Mesothelial cell of epicardium (in vitro differentiated cells): ENCODE results near the gene CALB2. TPM values are rescaled to one million over a fixed set of nuclear protein-coding genes. Genes with fewer than 3 reads are reported as not detected.

Experiments used
- DNase-seq, 2 experiments: peaks; one replicate each; pipeline ENCODE4 v3.0.0; 2021; ENCODE audit warnings: low spot score in 2 of 2; ENCODE audit not compliant: unreplicated experiment in 2 of 2
- H3K27ac Mint-ChIP-seq: 2 replicates; pipeline ENCODE4 v1.8.0; 2021; ENCODE audit warnings: mixed read lengths
- H3K27me3 Mint-ChIP-seq: 2 replicates; pipeline ENCODE4 v1.8.0; 2021; ENCODE audit warnings: low read depth, mixed read lengths
- H3K36me3 Mint-ChIP-seq: 2 replicates; pipeline ENCODE4 v1.8.0; 2021; ENCODE audit warnings: mixed read lengths
- H3K4me1 Mint-ChIP-seq: 2 replicates; pipeline ENCODE4 v1.8.0; 2021; ENCODE audit warnings: mixed read lengths
- H3K4me3 Mint-ChIP-seq: 2 replicates; pipeline ENCODE4 v1.8.0; 2021; ENCODE audit warnings: mild to moderate bottlenecking, moderate library complexity, mixed read lengths
- H3K9me3 Mint-ChIP-seq: 2 replicates; pipeline ENCODE4 v1.8.0; 2021; ENCODE audit warnings: mixed read lengths
- total RNA-seq: library from RNA; stranded (reverse); gene quantifications from 3 replicates; pipeline ENCODE4 v1.2.1, GENCODE V29; 2021
- TF ChIP-seq, protein P1 (sequence below): fragments of 200-600 bp; sonication (generic); IDR thresholded peaks from one replicate; pipeline ENCODE4 v1.5.0; 2021; ENCODE audit warnings: antibody characterized with exemption; ENCODE audit not compliant: unreplicated experiment

Gene CALB2
- total RNA-seq, 1 donor from 2014 or later: 0.22 TPM

DNA sequence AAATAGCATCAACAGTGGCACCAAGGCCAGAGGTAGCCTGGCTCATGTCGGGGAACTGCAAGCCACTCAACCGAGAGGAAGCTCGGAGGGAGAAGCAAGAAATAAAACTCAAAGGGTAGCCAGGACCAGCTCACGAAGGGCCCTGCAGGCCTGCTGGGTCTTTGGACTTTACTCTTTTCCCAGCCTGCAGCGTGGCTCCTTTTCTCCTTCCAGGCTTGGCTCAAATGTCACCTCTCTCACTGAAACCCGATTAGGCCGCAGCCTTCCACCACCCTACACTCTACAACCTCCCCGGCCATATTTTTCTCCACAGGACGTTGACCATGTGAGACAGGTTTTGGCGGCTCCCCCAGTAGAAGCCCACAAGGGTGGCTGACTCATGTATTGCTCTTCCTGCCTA, 38.1 kb downstream of the CALB2 start:
- TF ChIP-seq, protein P1, sequence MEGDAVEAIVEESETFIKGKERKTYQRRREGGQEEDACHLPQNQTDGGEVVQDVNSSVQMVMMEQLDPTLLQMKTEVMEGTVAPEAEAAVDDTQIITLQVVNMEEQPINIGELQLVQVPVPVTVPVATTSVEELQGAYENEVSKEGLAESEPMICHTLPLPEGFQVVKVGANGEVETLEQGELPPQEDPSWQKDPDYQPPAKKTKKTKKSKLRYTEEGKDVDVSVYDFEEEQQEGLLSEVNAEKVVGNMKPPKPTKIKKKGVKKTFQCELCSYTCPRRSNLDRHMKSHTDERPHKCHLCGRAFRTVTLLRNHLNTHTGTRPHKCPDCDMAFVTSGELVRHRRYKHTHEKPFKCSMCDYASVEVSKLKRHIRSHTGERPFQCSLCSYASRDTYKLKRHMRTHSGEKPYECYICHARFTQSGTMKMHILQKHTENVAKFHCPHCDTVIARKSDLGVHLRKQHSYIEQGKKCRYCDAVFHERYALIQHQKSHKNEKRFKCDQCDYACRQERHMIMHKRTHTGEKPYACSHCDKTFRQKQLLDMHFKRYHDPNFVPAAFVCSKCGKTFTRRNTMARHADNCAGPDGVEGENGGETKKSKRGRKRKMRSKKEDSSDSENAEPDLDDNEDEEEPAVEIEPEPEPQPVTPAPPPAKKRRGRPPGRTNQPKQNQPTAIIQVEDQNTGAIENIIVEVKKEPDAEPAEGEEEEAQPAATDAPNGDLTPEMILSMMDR: no peak
- Mint-ChIP-seq H3K36me3 (no peaks in the 10 kb centered on the region), H3K4me1 (no peaks in the 10 kb centered on the region), H3K27ac (no peak overlapping the region), H3K27me3 (peaks cover 31% of the 10 kb centered on the region), H3K9me3 (no peaks in the 10 kb centered on the region), H3K4me3 (no peak overlapping the region)
- DNase-seq: no peak

DNA sequence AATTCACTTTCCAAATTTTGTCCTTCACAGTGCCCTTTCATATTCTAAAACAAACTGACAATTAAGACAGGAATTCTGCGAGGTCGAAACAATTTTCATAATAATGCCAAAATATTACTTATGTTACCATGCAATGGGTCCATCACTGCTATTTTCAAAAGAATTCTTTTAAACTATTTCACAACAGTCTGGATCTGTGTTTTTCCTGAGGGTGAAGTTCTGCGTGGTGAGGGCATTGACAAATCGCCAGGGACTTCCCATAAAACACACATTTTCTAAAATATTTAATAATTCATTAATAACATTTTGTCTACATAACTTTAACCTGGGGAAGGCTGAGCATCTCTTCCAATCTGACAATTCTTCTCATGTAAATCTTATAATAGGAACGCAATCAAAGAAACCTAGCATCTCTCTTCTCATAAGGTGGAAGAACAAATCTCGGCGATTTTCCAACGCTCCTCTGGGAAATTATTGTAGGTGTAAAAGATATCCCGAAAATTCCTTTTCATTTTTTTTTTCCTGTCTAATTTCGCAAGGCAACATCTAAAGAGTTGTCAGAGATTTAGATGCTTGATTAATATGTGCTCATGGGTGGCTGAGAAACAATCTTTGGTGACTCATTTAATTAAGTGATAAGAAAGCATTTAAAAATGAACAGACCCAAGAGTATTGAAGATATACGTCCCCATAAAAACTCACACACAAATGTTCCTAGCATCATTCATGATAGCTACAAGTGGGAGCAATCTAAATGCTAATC, 41.5 kb downstream of the CALB2 start:
- Mint-ChIP-seq H3K4me1 (no peaks in the 10 kb centered on the region), H3K4me3 (no peak overlapping the region), H3K9me3 (peaks cover 6% of the 10 kb centered on the region), H3K36me3 (no peaks in the 10 kb centered on the region), H3K27me3 (peaks cover 31% of the 10 kb centered on the region), H3K27ac (no peak overlapping the region)
- no peak for DNase-seq
- TF ChIP-seq, protein P1: no peak

DNA sequence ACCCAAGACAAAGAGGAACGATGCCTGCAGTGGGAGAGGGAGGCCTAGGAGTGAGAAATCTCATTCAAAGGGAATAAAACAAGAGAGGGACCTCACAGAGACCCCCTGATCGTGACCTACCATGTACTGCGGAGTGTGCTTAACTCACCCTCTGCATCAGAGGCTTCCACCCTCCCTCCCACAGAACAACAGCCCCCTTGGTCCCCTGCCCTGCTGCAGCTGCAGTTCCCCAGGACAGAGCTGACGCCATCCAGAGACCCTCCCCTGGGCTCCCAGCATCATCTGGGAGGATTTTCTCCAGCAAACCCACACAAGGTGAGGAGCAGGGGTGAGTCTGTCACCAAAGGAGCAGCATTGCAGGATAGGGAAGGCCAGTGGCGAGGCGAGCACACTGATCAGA, 43.5 kb downstream of the CALB2 start:
- DNase-seq: no peak
- TF ChIP-seq, protein P1: no peak
- H3K27ac Mint-ChIP-seq: no peak overlapping the region
- no peak overlapping the region for H3K4me3 Mint-ChIP-seq
- H3K36me3 Mint-ChIP-seq: no peaks in the 10 kb centered on the region
- H3K9me3 Mint-ChIP-seq: peaks cover 7% of the 10 kb centered on the region
- H3K27me3 Mint-ChIP-seq: peaks cover 38% of the 10 kb centered on the region
- no peaks in the 10 kb centered on the region for H3K4me1 Mint-ChIP-seq

DNA sequence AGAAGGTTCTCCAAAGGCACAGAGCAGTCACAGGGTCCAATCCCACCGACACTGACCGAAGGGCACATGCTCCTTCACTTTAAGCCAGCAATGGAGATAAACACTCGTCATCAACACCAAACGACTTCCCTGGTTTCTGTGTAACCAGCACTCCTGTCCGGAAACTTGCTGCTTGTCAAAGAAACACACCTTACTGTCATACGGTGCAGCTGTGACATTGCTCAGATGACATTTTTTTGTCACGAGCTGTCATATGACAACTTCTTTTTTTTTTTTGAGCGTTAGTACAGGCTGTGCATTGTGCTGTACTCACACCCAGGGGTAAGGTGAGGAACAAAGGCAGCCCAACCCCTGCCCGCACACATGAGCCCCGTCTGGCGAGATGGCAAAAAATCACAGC, 44.2 kb downstream of the CALB2 start:
- no peak for DNase-seq
- Mint-ChIP-seq H3K4me3 (no peak overlapping the region), H3K27ac (no peak overlapping the region), H3K27me3 (peaks cover 44% of the 10 kb centered on the region), H3K36me3 (no peaks in the 10 kb centered on the region), H3K9me3 (peaks cover 7% of the 10 kb centered on the region), H3K4me1 (no peaks in the 10 kb centered on the region)
- TF ChIP-seq, protein P1: no peak

DNA sequence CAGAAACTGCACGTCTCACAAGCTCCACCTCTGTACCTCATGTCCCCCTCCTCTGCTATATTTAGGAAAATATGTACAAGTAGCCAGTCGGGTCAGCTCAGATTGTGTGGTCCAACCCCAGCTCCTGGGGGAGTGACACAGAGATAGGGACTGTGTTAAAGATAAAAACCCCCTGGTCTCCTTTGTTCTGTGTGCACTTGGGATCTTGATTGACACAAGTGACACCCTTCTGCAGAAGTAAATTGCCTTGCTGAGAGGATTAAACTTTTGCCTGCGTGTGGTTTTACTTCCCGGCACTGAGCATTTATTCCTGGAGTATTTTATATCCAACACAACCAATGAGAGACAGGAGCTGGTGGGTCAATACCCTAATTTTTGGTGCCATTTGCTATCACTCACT, 45.8 kb downstream of the CALB2 start:
- TF ChIP-seq, protein P1: no peak
- Mint-ChIP-seq H3K9me3 (peaks cover 7% of the 10 kb centered on the region), H3K36me3 (no peaks in the 10 kb centered on the region), H3K27ac (no peak overlapping the region), H3K4me3 (no peak overlapping the region), H3K4me1 (peaks cover 5% of the 10 kb centered on the region), H3K27me3 (peaks cover 52% of the 10 kb centered on the region)
- DNase-seq: no peak
